NCI-H1417 (cell line): ENCODE measurements around the gene ADAMTSL1.

ENCODE experiments used
- DNase-seq, 3 experiments: peaks; one replicate each; lab custom pipeline; 2025; lab: John Stamatoyannopoulos, UW

ADAMTSL1 gene

DNA sequence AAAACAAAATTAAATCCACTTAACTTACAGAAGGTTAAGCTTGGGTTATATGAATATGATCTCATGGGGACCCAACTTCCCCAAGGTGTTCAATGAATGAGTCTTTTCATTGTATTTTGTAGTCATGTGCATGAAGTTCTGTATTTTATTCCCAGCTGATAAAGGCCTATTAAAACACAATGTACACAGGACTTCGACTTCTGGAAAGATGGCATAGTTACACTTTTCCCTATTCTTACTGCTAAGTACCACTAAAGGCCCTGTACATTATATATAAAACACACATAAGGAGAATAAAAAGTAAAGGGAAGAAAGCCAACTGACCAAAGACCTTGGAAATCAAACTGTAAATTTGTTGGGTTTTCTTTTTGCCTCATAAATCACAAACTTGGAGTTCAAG lies 336.6 kb downstream of the ADAMTSL1 start:
- no peak for DNase-seq

DNA sequence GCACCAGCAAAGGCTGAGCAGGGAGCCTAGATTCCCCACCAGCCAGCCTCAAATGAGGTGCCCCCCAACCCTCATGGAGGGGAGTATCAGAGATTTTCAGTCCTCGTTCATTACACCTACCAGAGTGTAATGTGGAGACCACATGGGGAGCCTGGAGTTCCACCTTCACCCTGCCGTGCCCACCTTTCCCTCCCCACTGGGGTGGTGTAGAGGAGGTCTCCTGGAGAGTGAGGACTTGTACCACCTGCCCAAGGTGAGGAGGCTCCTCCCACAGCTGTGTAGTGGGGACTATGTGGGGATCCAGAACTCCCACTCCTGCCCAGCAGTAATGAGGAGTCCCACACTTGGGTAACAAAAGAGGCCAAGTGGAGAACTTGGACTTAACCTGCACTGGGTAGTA lies 337.2 kb downstream of the ADAMTSL1 start:
- DNase-seq: no peak

DNA sequence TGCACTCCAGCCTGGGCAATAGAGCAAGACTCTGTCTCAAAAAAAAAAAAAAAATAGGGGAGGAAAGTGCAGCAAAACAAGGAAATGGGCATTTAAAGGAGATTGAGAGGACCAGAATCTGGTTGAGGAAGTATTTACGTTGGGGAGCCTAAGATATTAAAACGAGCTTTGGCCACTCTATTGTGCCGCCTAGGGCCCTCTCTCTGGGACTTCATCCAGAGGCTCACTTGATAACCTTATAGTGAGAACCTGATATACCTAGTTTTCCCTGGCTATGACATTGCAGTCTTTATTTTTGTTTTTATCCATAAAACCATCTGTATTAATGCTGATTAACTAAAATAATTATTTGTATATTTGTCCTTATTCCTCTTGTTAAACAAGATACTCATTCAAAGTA lies 345.5 kb downstream of the ADAMTSL1 start:
- no peak for DNase-seq

DNA sequence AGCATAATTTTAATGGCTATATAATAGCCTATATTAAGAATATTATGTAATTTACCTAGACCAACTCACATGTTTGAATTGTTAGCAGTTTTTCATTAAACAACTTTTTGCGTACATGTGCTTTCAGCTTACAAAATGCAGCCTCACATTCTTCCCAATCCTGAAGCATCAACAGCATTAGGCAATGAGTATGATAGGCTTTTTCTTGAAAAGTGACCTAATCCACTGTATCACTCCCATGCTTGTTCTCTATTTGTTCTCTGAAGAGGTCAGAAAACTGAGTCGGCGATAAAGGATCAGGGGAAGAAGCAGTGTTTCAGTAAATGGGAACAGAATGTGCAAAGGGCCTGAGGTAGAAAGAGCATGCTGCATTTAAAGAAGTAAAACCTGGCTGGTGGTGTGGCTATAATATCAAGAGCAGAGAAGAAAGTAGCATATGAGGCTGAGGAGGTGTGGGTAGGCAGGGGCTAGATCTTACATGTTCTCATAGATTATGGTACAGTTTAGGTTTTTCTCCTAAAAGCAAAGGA lies 346.7 kb downstream of the ADAMTSL1 start:
- no peak for DNase-seq

DNA sequence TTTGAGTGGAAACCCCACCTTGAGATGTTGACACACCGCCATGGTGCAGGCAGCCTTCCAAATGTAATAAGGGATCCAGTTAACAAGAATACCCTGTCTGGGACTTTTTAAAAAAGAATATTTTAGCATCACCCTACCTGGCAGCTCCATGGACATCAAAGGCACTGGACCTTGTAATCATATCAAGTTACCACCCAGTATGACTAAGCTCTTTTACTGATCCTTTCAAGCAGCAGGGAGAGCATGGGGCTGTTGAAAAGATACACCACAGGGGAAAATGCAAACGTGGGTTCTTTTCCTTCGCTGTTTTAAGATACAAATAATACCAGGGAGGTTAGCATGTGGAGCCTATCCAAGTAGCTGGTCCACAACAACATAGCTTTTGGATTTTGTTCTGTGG lies 347.8 kb downstream of the ADAMTSL1 start:
- DNase-seq: no peak

DNA sequence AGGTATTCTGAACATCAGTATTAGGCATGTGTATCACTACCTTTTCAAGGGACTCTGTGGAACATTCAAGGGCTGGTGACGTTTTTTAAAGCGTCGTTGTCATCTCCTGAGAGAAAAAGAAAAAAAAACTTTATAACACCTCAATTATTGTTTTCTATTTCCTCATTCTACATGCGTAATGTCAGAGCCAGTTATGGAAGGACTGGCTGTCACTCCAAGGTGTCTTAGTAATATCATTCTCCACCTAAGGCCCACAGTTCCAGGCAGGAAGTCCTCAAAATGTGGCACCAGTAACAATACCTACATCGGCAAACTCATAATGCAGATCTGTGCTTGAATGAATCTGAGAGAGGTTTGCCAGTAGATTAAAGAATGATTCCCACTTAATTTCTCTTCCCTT lies 348.9 kb downstream of the ADAMTSL1 start:
- no peak for DNase-seq

DNA sequence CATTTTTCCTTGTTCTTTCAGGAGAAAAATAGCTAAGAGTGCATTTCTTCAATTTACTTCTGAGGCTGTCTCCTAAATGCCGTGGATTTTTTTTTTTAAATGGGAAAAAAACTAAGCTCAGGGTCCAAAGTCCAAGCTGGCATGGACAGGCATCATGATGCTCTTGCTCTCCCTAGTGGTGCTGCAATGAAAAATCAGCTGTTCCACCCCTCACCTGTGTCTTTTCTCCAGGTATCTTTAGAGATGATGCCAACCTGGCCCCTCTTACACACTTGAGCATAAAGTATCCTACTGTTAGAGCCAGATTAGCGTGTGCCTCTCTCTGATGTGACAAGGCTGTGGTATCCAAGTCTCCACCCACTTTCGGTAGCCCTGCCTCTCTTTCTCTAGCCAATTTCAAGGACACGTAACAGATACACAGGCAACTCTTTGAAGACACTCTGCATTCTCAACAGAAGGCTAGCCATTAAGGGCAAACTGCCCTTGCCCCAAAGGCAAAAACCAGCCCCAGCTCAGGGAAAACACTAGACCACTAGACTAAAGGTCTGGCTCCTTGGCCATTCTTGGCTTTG lies 350.2 kb downstream of the ADAMTSL1 start:
- DNase-seq: peak in 2 of 3 experiments; percentile 9 to 24

DNA sequence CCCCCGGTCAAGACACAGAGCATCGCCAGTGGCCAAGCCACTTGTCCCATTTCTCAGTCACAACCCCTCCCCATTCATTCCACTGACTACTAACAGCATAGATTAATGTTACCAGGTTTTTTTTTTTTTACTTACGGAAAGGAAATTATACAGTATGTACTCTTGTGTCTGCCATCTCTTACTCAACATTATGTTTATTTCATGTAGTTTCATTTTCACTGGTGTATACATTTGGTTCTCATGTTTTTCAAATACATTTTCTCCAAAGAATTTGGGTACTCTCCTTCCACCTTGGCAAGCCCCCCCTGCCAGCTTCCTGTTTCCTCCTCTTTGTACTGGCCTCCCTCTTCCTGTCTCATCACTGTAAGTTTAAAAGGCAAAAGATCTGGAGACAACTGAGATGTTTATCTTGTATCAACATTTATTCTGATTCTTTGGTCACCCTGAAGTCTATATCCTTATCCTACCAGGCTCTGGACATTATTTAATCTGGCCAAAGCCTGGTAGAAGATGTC lies 351.8 kb downstream of the ADAMTSL1 start:
- no peak for DNase-seq

DNA sequence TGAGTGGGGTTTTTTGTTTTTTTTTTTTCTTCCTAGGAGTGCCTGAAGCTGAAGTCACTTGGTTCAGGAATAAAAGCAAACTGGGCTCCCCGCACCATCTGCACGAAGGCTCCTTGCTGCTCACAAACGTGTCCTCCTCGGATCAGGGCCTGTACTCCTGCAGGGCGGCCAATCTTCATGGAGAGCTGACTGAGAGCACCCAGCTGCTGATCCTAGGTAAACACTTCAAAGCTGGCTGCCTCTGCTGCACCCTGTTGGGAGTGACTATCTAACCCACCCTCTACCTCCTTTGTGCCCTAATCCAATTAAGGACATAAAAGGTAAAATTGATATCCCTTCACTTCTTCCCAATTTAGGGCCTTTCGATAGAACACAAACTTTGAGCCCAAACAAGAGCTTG lies 352.3 kb downstream of the ADAMTSL1 start:
- DNase-seq: peak; percentile 10 to 62 (median 51)

DNA sequence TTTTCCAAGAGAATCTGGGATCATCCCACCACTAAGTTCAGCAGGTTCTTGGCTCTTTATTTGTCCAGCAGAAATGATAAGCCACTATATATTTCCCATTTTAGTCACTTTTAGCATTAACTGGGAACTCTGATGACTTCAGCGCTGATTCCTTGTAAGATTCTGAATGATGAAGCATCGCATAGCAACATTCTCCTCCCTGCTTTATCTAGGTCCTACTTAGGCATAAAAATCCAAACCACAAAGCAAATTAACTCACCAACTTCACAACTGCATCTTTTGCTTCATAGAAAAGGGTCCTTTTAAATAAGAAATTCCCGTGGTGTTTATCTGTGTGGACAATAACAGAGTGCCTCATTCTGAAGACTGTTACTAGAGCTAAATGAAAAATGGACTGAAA lies 355.1 kb downstream of the ADAMTSL1 start:
- no peak for DNase-seq

DNA sequence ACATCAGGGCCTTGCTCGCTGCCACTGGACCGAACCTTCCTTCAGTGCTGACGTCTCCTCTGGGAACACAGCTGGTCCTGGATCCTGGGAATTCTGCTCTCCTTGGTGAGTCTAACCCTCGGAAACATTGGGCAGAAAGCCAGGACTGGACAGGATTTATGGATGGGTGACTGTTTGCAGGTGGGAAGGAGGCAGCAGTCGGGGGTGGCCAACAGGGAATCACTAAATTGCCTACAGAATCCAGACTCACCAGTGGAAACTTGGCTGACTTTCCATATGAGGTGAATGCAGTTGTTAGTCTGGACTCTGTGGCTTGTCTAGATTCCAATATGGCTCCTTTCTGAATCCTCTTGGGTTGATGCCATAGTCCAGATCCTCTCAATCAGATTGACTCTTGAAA lies 355.9 kb downstream of the ADAMTSL1 start:
- DNase-seq: peak in 2 of 3 experiments; percentile 8 to 48

DNA sequence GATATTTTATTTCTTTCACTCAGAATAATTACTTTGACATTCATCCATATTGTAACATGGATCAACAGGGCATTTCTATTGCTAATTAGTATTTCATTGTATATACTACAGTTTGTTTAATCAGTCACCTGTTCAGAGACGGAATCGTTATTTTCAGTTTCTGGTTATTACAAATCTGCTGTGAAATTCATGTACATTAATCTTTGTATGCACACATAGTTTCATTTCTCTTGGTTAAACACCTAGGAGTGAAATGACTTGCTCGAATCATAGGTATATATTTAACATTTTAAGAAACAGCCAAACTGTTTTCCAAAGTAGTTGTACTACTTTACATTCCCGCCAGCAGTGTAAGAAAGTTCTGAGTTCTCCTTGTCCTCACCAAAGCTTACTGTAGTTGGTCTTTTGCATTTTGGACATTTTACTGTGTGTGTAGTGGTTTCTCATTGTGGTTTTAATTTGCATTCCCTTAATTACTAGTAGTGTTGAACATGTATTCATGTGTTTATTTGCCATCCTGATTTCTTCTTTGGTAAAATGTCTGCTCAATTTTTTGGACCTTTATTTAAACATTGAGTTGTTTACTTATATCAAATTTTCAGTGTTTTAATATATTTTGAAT lies 360.9 kb downstream of the ADAMTSL1 start:
- no peak for DNase-seq

DNA sequence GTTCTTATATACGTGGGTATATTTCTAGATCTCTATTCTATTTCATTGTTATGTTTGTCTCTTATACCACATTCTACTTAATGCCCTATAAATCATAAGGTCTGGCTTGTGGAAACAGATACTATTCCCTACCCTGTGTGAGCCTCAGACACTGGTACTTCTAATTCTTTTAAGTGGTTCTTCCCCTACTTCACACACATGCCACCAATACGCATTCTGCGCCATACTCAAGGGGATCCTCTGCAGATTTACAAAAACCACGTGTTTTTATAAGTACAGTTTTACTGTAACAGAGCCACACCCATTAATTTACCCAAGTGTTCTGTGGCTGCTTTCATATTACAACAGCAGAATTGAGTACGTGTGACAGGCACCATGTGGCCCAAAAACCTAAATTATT lies 363.4 kb downstream of the ADAMTSL1 start:
- DNase-seq: peak in 1 of 3 experiments; percentile 70

DNA sequence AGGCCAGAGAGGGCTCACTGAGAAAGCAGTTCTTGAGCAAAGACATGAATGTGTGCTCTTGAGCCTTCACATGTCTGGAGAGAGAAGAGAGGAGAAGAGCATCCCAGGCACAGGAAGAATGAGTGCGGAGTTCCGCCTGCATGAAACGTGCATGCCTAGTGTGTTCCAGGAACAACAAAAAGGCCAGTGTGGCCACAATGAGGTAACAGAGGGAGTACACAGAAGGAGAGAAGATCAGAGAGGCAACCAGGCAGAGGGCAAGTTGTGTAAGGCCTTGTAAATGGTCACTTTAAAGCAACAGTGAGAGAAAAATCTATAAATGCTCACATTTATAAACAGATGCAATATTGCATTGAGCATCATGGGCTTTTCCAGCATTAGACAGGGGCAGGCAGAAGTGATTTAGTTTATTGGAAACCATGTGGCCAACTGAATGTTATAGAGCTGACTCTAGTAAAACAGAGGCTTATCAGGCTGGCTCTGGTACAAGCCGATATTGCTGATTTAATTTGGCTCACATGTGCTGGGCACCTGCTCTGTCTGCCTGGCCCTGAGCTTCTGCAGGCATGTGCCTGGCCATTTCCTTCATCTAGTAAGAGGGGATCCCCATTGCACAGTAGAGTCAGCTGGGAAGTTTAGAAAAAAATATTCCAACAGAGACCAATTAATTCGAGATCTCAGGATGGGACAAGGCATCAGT lies 373.8 kb downstream of the ADAMTSL1 start:
- DNase-seq: no peak

DNA sequence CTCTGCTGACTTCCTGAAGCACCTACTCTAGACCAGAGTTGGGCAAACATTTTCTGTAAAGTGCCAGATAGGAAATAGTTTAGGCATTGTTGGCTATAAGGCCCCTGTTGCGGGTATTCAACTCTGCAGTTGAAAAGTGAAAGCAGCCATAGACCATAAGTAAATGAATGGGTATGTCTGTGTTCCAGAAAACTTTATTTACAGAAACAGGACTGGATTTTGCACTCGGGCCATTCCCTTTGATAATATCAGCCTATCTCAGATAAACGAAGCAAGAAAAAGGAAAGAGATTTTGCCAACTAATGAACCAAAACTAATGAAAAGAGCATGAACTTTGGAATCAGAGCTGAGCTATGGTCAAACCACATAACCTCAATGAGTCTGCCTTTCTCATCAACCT lies 374.7 kb downstream of the ADAMTSL1 start:
- no peak for DNase-seq

DNA sequence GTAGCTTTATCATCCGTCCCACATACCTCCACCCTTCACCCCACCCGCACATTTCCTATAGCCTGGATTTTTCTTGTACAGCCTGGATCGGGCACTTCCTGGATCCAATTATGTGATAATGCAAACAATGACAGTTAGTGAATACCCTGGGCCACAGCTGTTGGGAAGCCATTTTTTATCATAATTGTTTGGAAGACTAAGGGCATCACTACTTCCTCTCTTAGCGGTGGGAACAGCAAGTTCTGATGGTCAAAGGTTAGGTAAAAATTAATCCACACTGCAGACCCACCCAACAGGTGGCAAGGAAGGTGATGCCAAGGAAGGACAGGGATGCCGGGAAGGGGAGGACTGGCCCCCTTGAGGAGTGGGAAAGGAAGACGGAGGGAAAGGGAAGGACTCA lies 375.3 kb downstream of the ADAMTSL1 start:
- no peak for DNase-seq

DNA sequence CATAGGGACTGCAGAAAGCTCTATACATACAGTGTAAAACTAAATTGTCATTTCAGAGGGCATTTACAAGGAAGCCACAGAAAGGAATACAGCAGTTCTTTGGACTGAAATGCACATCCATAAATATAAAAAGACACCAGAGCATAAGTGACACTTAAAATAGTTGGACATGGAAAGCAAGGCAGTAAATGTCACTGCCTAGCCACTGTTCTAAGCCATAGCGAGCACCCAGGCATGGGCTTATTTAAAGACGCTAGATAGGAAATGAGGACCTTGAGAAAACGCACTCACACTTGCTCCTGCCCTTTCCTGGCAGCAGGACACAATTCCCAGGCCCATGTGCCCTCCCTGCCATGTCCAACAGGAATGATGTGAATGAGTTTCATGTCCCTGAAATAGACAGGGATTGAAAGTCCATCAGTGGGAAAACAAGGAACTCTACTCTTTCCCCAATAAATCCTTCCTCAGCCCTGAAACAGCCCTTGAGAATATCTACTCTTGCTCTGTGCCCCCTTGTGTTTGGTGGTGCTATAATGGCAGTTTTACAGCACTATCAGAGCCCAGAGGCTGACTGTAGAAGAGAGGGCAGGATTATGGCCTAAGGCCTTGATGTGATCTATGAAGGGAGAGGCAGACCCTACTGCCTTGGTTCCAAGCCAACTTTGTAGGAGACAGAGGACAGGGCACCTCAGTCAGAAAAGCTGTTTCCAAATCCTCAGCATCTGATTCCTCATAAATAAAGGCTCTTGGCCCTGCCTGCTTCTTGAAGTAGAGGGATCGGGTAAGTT lies 376.1 kb downstream of the ADAMTSL1 start:
- no peak for DNase-seq

DNA sequence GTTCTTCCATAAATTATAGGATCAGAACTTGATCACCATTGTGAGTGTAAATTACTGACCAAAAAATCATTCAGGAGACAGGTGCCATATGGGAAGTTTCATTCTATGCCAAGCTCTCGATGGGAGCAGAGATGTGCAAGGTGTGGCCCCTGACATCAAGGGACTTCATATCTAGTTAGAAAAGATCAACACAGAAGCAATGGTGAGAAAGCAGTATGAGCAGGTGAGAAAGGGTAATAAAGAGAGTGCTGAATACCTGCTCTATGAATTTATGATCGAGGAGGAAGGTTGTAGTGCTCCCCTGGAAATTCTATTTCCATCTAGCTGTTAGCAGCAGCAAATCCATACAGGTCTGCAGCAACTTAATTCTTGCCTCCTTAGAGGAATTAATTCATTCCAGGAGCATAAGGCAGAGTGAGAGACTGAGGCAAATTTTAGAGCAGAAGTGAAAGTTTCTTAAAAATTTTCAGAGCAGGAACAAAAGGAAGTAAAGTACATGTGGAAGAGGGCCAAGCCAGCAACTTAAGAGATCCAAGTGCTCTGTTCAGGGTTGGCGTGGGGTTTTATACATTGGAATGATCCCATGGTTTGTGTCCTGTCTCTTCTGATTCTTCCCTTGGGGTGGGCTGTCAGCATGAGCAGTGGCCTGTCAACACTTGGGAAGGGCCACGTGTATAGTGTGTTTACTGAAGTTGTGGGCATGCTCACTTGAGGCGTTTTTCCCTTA lies 377.3 kb downstream of the ADAMTSL1 start:
- no peak for DNase-seq

DNA sequence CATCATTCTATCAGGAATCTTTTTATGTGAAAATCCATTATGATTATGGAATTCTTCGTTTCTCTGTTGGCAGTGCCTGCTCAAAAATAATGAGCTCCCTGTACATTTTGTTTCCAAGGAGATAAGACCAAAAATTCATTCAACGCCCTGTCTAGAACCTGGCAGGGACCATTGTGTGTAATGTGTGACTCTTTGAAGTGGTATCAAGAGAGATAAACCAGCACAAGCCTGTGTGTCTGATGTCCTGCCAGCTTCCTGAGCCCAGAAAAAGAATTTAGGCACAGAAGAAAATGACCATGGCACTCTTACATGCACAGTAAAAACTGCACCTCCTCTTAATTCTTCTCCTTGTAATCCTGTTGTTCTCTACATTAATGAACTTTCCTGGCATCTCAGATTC lies 381.7 kb downstream of the ADAMTSL1 start:
- DNase-seq: no peak

DNA sequence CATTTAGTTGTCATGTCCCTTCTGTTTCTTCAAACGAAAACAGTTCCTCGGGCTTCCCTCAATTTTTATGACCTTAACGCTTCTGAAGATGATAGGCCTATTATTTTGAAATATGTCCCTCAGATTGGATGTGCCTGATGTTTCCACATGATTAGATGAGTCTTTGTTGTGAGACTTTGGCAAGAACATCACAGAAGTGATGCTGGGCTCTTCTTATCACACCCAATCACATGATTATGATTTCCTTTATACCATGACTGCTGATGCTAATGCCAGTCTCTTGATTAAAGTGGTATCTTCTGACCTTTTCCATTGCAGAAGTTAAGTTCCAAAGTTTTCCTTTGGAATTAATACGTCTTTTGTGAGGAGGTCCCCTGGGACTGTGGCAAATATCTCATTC lies 383.4 kb downstream of the ADAMTSL1 start:
- no peak for DNase-seq

DNA sequence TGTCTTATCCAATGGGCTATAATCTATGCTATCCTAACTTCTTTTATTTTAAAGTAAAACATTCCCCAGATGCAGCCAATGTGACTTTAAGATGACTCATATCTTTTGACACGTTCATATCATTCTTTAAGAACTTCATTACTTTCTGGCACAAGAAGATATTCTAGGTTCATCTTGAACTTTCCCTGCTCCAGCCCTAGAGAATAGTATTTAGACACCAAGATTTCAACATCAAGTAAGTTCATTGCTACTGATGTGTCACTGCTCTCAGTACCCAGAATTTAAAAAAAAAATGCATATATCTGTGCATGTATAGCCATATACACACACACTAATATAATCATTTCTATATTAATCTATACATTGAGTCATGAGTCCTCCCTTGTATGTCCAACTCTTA lies 383.8 kb downstream of the ADAMTSL1 start:
- no peak for DNase-seq
